Astrocyte of the spinal cord (primary cell): ENCODE data around the gene CACFD1.

ENCODE experiments used
- DNase-seq: peaks from one replicate; pipeline ENCODE4 v3.0.0; 2011; ENCODE audit warnings: low read depth, low spot score
- H3K4me3 ChIP-seq: 2 replicates; pipeline ENCODE4 v1.5.1; 2011; ENCODE audit warnings: low read depth, mild to moderate bottlenecking, low read length, moderate library complexity
- CTCF ChIP-seq: IDR thresholded peaks from 2 replicates; pipeline ENCODE4 v1.5.1; 2012; ENCODE audit warnings: low read depth, mild to moderate bottlenecking, low read length, inconsistent platforms
- in situ Hi-C: cut with HindIII; loops from 2 replicates; pipeline ENCODE4 v1.10.0; 2017; ENCODE audit warnings: low sequenced_read_pairs

Gene CACFD1

DNA sequence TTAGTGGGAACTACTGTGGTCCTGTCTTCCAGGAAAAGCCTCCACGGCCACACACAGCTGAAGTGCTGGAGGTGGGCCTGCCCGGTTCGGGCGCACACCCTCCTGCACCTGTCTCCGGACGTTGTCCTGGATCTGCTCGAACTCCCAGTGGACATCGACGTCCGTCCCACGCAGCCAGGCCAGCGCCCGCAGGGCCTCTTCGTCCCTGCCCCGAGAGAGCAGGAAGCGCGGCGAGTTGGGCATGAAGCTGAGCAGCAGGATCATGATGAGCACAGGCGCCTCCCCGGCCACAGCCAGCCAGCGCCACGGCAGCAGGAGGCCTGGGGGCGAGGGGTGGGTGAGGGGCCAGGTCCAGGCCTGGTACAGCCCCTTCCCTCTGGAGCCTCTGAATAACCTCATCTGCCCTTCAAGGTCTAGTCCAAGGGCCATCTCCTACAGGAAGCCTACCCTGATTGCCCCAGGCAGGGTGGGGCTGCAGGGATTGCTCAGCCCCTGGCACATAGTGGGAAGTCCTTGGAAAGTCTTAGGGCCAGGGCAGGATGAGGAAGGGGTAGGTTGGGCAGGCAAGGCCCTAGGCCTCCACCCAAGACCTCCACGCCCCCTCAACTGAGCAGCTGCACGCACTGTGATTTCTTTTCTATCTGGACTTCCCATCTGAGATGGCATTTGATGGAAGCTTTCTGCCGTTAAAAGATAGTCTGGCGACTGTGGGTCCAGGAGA is 15.7 kb downstream of the CACFD1 start:
- H3K4me3 ChIP-seq, result no peak overlapping the region
- no peak for TF ChIP-seq CTCF
- in situ Hi-C loops, result no loop called here
- DNase-seq, result no peak

DNA sequence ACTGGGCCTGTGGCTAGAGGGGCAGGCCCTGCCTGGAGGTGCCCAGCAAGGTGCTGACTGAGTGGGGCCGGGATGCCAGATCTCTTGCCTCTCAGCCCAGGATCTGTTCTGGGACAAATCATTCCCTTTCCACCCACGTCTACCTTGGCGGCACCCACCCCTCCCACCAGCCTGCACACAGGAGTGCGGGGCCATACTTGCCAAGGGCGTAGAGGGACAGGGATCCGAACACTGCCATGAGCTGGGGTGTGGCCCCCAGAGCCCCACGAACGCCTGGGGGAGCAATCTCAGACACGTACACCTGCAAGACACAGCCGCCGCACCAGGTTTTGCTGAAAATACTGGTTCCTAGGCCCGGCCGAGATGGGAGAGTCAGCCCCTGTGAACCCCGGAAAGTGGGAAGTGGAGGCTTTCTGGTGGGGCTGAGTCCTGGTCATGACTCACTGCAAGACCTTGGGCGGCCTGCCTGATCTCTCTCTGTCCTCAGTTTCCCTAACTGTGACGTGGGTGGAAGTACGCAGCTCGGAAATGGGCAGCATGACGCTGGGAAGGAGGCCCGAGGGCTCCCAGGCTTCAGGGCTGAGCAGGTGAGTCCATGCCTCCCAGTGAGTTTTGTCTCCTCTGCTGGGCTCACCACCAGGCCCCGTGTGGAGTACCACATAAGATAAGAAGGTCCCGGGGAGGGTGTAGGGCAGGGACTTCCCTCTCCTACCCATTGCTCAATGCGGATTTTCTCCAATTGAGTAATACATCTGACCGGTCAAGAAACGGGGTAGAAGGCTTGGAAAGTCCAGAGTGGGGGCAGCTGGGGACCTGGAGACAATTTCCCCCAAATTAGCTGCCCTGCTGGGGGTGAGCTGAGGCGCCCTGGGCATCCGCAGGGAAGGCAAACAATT is 16.5 kb downstream of the CACFD1 start:
- in situ Hi-C loops, result no loop called here
- TF ChIP-seq CTCF, result no peak
- no peak for DNase-seq
- H3K4me3 ChIP-seq, result no peak overlapping the region

- no peak for DNase-seq
- no peak overlapping the region for H3K4me3 ChIP-seq
- in situ Hi-C loops, result no loop called here
- TF ChIP-seq CTCF, result no peak
Measured at GRCh38 chr9:133476941-133477340, 17.2 kb downstream of the CACFD1 start.

GRCh38 chr9:133477461-133477860 is 17.7 kb downstream of the CACFD1 start:
- in situ Hi-C loops, result no loop called here
- TF ChIP-seq CTCF, result no peak
- no peak overlapping the region for H3K4me3 ChIP-seq
- DNase-seq, result no peak

- no peak for DNase-seq
- in situ Hi-C loops, result no loop called here
- TF ChIP-seq CTCF, result no peak
- H3K4me3 ChIP-seq, result peak overlapping the region; percentile 59
Measured at GRCh38 chr9:133477992-133478850, 18.4 kb downstream of the CACFD1 start.
